HEK293T (cell line): ENCODE results near the gene SMIM29.

Experiments
- ARNT ChIP-seq: fragments of 450-650 bp; IDR thresholded peaks from 2 replicates; pipeline ENCODE4 v1.6.1; 2017; ENCODE audit warnings: mild to moderate bottlenecking
- FOXK2 ChIP-seq: fragments of 450-650 bp; IDR thresholded peaks from 2 replicates; pipeline ENCODE4 v1.6.1; 2016; ENCODE audit warnings: mild to moderate bottlenecking
- SP1 ChIP-seq: fragments of 450-650 bp; IDR thresholded peaks from 2 replicates; pipeline ENCODE4 v1.6.1; 2017
- SUZ12 ChIP-seq: fragments of 450-650 bp; IDR thresholded peaks from 2 replicates; pipeline ENCODE4 v1.6.1; 2016; ENCODE audit warnings: mild to moderate bottlenecking
- TARDBP ChIP-seq: fragments of 450-650 bp; IDR thresholded peaks from 2 replicates; pipeline ENCODE4 v1.6.1; 2016
- ZNF384 ChIP-seq: fragments of 450-650 bp; IDR thresholded peaks from 2 replicates; pipeline ENCODE4 v1.6.1; 2016

DNA sequence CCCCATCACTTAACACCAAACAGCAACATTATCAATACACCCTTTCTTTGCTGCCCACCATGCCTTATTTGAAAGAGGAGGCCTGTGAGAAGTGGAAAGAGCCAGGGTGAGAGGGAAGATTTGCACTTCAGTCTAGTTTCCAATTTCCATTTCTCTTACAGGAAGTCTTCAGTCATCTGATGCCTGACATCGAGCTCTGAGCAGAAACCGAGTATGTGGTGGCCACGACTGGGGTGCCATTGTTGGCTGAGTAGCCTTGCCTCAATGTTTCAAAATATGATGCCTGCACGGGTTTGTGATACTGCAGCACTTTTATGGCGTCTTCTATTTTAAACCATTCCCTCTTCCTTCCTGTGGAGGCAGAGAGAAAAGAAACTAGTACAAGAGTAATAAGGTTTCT lies 39.8 kb upstream of the SMIM29 start:
- TF ChIP-seq FOXK2: no peak
- TF ChIP-seq SUZ12: no peak
- TF ChIP-seq ARNT: no peak
- TF ChIP-seq TARDBP: no peak
- TF ChIP-seq SP1: no peak
- TF ChIP-seq ZNF384: no peak
